Vagina (tissue), 2 donors: ENCODE measurements around the gene ATP8B1.

Experiments
- POLR2A ChIP-seq, 2 donors: fragments of 450-650 bp; IDR thresholded peaks; one replicate each; pipeline ENCODE4 v1.6.1; 2017; ENCODE audit warnings: antibody characterized with exemption in 2 of 2, mild to moderate bottlenecking in 2 of 2, moderate library complexity in 2 of 2
- POLR2AphosphoS5 ChIP-seq, 2 donors: sonication (generic); formaldehyde crosslinking; IDR thresholded peaks; one replicate each; pipeline ENCODE4 v1.9.0; 2017; ENCODE audit warnings: antibody characterized with exemption in 2 of 2, mild to moderate bottlenecking in 2 of 2, low read depth in 1 of 2; ENCODE audit not compliant: insufficient read depth in 1 of 2
- TF ChIP-seq, protein P1 (sequence below), 3 experiments: fragments of 450-650 bp in 2 of 3; fragments of 200-600 bp in 1 of 3; sonication (generic) in 1 of 3; IDR thresholded peaks; one replicate each; pipeline ENCODE4 v1.5.1; 2017 to 2019; ENCODE audit warnings: antibody characterized with exemption in 3 of 3, mild to moderate bottlenecking in 2 of 3, moderate library complexity in 2 of 3

DNA sequence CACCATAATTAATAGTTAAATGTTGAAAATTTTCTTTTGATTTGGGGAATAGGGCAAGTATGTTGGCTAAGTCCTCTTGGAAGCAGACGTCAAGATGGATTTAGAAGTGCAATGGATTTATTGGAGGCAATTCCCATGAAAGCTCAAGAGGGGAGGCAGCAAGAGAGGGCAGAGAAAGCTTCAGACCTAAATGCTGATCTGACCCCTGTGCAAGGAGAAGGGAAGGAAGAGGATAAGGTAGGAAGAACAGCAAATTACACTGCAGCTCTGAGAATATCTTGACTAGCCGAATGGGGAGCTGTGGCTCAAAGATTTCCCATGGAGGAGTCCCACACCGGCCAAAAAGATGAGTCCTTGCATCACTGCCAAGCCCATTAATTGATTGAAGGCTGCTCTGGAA, 46.9 kb upstream of the ATP8B1 start:
- TF ChIP-seq, protein P1, sequence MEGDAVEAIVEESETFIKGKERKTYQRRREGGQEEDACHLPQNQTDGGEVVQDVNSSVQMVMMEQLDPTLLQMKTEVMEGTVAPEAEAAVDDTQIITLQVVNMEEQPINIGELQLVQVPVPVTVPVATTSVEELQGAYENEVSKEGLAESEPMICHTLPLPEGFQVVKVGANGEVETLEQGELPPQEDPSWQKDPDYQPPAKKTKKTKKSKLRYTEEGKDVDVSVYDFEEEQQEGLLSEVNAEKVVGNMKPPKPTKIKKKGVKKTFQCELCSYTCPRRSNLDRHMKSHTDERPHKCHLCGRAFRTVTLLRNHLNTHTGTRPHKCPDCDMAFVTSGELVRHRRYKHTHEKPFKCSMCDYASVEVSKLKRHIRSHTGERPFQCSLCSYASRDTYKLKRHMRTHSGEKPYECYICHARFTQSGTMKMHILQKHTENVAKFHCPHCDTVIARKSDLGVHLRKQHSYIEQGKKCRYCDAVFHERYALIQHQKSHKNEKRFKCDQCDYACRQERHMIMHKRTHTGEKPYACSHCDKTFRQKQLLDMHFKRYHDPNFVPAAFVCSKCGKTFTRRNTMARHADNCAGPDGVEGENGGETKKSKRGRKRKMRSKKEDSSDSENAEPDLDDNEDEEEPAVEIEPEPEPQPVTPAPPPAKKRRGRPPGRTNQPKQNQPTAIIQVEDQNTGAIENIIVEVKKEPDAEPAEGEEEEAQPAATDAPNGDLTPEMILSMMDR (IDR thresholded peaks at IDR 0.05) = no peak
- TF ChIP-seq POLR2A (IDR thresholded peaks at IDR 0.05) = no peak
- no peak for TF ChIP-seq POLR2AphosphoS5 (IDR thresholded peaks at IDR 0.05; ENCODE audit: insufficient read depth in 1 of 2, low read depth in 1 of 2)
